Lung (tissue), 12 donors: ENCODE data around the gene DRC7. TPM values are rescaled to one million over a fixed set of nuclear protein-coding genes. Genes with fewer than 3 reads are reported as not detected.

Experiments
- ATAC-seq: fragments of 200-7000 bp; cut with Tn5 transposase; one replicate; pipeline ENCODE4 v1.9.1; 2020; ENCODE audit warnings: moderate number of reproducible peaks; ENCODE audit not compliant: insufficient read depth, low FRiP score
- DNase-seq, 3 donors: peaks; one replicate each; pipeline ENCODE4 v3.0.0-alpha.2; 2013 to 2017
- H3K27ac ChIP-seq, 2 donors: one replicate each; pipeline ENCODE4 v1.5.1; 2013; ENCODE audit warnings: mild to moderate bottlenecking in 2 of 2, moderate library complexity in 2 of 2, control low read depth in 1 of 2, inconsistent platforms in 1 of 2, low read depth in 1 of 2, low read length in 1 of 2
- H3K27me3 ChIP-seq, 3 donors: one replicate each; pipeline ENCODE4 v1.5.1; 2013; ENCODE audit warnings: low read length in 2 of 3; ENCODE audit not compliant: control insufficient read depth in 3 of 3, insufficient read depth in 3 of 3
- H3K36me3 ChIP-seq, 4 donors: one replicate each; pipeline ENCODE4 v1.5.1; 2013; ENCODE audit warnings: low read length in 4 of 4, mild to moderate bottlenecking in 1 of 4, moderate library complexity in 1 of 4; ENCODE audit not compliant: control insufficient read depth in 4 of 4, insufficient read depth in 4 of 4
- H3K4me1 ChIP-seq, 5 donors: one replicate each; pipeline ENCODE4 v1.5.1; 2013; ENCODE audit warnings: low read length in 5 of 5, mild to moderate bottlenecking in 2 of 5, moderate library complexity in 1 of 5; ENCODE audit not compliant: control insufficient read depth in 5 of 5, insufficient read depth in 5 of 5
- H3K4me3 ChIP-seq: one replicate; pipeline ENCODE4 v1.5.1; 2013; ENCODE audit warnings: mild to moderate bottlenecking, control low read depth, moderate library complexity
- H3K9ac ChIP-seq, 2 donors: one replicate each; pipeline ENCODE4 v1.5.1; 2013; ENCODE audit warnings: low read length in 2 of 2, control low read depth in 1 of 2; ENCODE audit not compliant: insufficient read depth in 1 of 2
- H3K9me3 ChIP-seq, 4 donors: one replicate each; pipeline ENCODE4 v1.5.1; 2013; ENCODE audit warnings: low read length in 3 of 4, mild to moderate bottlenecking in 1 of 4, moderate library complexity in 1 of 4; ENCODE audit not compliant: control insufficient read depth in 4 of 4, insufficient read depth in 3 of 4
- WGBS, 2 donors: extraction: QIAGEN DNeasy Blood & Tissue Kit; methylation state at CpG; one replicate each; pipeline ENCODE4 v1.1.7; 2013; 5-methylcytosine and 5-hydroxymethylcytosine counted together
- polyA plus RNA-seq, 2 donors: library from polyadenylated mRNA; stranded (reverse); fragments of 200-250 nt; gene quantifications; one replicate each; pipeline ENCODE4 v1.2.1, GENCODE V29; 2013
- total RNA-seq, 2 donors: library from RNA; depleted of rRNA in 1 of 2; stranded (reverse); fragments of >200 nt in 1 of 2; gene quantifications; one replicate each; pipeline ENCODE4 v1.2.1, GENCODE V29; 2014 to 2021
- TF ChIP-seq, protein P1 (sequence below): IDR thresholded peaks from 2 replicates; pipeline ENCODE4 v1.5.1; 2012; ENCODE audit warnings: mild to moderate bottlenecking; ENCODE audit errors: control extremely low read depth, extremely low read depth
- donor health status: control.
- donor health status: control.
- donor health status: Bipolar disorder and iron deficiency.
- donor health status: healthy.
- donor health status: DM: yes; HTN: yes; CAD: no.

The DRC7 gene
- total and polyA plus RNA-seq, 4 donors = 2.5 to 10.9 (median 6.4) TPM

DNA sequence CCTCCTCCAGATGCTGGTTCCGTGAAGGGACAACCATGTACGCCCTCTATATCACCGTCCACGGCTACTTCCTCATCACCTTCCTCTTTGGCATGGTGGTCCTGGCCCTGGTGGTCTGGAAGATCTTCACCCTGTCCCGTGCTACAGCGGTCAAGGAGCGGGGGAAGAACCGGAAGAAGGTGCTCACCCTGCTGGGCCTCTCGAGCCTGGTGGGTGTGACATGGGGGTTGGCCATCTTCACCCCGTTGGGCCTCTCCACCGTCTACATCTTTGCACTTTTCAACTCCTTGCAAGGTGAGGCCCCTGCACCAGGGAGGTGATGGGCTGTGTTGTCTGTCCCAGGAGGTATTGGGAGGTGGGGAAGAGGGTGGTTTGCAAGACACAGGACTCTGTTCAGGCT, 9.0 kb upstream of the DRC7 start:
- 84 to 89% methylated on average over 11 of the region's 11 CpGs for WGBS, 2 donors
- Histone ChIP-seq H3K36me3 (no peaks in the 10 kb centered on the region), H3K4me1 (peaks cover 0 to 6% (median 0%) of the 10 kb centered on the region in 5 donors), H3K9ac (no peak overlapping the region), H3K27me3 (no peaks in the 10 kb centered on the region), H3K9me3 (no peaks in the 10 kb centered on the region), H3K27ac (no peak overlapping the region), H3K4me3 (no peak overlapping the region)
- ATAC-seq = no peak
- no peak for DNase-seq
- TF ChIP-seq, protein P1, sequence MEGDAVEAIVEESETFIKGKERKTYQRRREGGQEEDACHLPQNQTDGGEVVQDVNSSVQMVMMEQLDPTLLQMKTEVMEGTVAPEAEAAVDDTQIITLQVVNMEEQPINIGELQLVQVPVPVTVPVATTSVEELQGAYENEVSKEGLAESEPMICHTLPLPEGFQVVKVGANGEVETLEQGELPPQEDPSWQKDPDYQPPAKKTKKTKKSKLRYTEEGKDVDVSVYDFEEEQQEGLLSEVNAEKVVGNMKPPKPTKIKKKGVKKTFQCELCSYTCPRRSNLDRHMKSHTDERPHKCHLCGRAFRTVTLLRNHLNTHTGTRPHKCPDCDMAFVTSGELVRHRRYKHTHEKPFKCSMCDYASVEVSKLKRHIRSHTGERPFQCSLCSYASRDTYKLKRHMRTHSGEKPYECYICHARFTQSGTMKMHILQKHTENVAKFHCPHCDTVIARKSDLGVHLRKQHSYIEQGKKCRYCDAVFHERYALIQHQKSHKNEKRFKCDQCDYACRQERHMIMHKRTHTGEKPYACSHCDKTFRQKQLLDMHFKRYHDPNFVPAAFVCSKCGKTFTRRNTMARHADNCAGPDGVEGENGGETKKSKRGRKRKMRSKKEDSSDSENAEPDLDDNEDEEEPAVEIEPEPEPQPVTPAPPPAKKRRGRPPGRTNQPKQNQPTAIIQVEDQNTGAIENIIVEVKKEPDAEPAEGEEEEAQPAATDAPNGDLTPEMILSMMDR = no peak

DNA sequence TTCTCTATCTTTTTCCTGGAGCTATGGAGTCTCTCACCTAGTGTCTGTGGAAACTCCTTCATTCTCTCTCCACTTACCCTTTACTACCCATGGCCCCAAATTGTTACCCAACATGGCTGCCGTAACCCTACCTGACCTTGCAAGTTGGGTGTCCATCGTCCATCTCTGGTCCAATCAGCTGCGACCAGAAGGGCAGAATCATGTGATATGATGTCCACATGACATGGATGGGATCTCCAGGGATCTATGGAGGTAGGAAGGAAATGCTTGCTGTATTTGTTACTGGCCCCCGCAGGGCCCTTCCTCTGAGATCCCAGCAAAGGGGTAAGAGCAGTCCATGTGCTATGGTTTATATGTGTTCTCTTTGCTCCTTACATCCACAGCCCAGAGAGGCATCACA, 8.0 kb upstream of the DRC7 start:
- H3K36me3 ChIP-seq = no peaks in the 10 kb centered on the region
- 66 to 93% methylated on average over 4 of the region's 4 CpGs for WGBS, 2 donors
- H3K4me3 ChIP-seq = no peak overlapping the region
- no peak overlapping the region for H3K27ac ChIP-seq
- H3K9me3 ChIP-seq = no peaks in the 10 kb centered on the region
- ATAC-seq = no peak
- TF ChIP-seq, protein P1 = no peak
- H3K27me3 ChIP-seq = peaks cover 0 to 2% (median 0%) of the 10 kb centered on the region in 3 donors
- peaks cover 0 to 6% (median 0%) of the 10 kb centered on the region in 5 donors for H3K4me1 ChIP-seq
- DNase-seq = no peak
- no peak overlapping the region for H3K9ac ChIP-seq

DNA sequence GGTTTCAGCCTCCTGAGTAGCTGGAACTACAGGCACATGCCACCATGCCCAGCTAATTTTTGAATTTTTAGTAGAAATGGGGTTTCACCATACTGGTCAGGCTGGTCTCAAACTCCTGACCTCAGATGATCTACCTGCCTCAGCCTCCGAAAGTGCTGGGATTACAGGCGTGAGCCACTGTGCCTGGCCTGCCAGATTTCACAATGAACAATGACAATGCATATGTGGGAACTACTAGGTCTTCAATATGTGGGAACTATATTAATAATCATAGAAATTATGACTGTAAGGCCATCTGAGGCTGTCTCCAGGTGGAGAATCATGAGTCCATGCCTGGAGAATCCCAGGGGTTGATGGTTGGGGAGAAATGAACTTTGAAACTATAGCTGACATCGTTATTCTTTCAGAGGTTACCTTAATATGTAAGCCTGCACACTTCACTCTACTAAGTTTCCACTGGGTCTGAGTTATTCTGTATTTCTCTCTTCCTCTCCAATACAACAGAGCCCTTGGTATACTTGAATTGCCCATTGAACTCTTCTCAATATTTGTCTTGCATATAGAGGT, 7.2 kb upstream of the DRC7 start:
- 50 to 75% methylated on average over 3 of the region's 3 CpGs for WGBS, 2 donors

More for the DNA sequence above, 7.2 kb upstream of the DRC7 start:
- Histone ChIP-seq H3K27me3 (peaks cover 0 to 3% (median 0%) of the 10 kb centered on the region in 3 donors), H3K9ac (no peak overlapping the region), H3K36me3 (no peaks in the 10 kb centered on the region), H3K4me1 (peaks cover 0 to 6% (median 0%) of the 10 kb centered on the region in 5 donors), H3K4me3 (no peak overlapping the region), H3K27ac (no peak overlapping the region), H3K9me3 (no peaks in the 10 kb centered on the region)
- DNase-seq (no peak), ATAC-seq (no peak)
- TF ChIP-seq, protein P1 = no peak
